ENCODE data around the gene NFATC2. TPM values are rescaled to one million over a fixed set of nuclear protein-coding genes. Genes with fewer than 3 reads are reported as not detected.

Gene NFATC2
- total RNA-seq, 1 experiment from 2014 or later: 5.0 TPM

- no peak overlapping the region for H3K9ac ChIP-seq (ENCODE audit: low read length)
- intact Hi-C loops (cut with micrococcal nuclease): no loop called here
- ChIA-PET POLR2A (no interaction called here), CTCF (no interaction called here), RAD21 (ENCODE audit: low non-redundant PET in 1 of 2, low total read pairs in 2 of 2, uncharacterized antibody in 2 of 2, unreplicated experiment in 2 of 2) (no interaction called here)
- H3K9me3 ChIP-seq (ENCODE audit: control insufficient read depth in 1 of 2, insufficient read depth in 1 of 2, low read depth in 1 of 2, low read length in 2 of 2): no peaks in the 10 kb centered on the region
- H4K20me1 ChIP-seq (ENCODE audit: insufficient read depth): no peaks in the 10 kb centered on the region
- no peak overlapping the region for H2AFZ ChIP-seq (ENCODE audit: low read depth, low read length, poor library complexity, severe bottlenecking)
- TF ChIP-seq EGR1 (IDR thresholded peaks at IDR 0.05; ENCODE audit: low read depth) (no peak), ELF1 (IDR thresholded peaks at IDR 0.05; ENCODE audit: borderline replicate concordance, low read depth) (no peak), EZH2 (IDR thresholded peaks at IDR 0.05) (no peak), TCF7L2 (IDR thresholded peaks at IDR 0.05; ENCODE audit: borderline replicate concordance, extremely low read depth, insufficient read depth, insufficient read length) (no peak), EZH2phosphoT487 (IDR thresholded peaks at IDR 0.05; ENCODE audit: borderline replicate concordance) (no peak), ZFX (IDR thresholded peaks at IDR 0.05) (no peak), SP1 (IDR thresholded peaks at IDR 0.05; ENCODE audit: low read depth) (no peak), CEBPB (IDR thresholded peaks at IDR 0.05; ENCODE audit: low read depth) (no peak), SRF (IDR thresholded peaks at IDR 0.05; ENCODE audit: low read depth) (no peak), CTCF (IDR thresholded peaks at IDR 0.05 in 2 of 3, conservative IDR thresholded peaks at IDR 0.05 in 1 of 3; ENCODE audit: borderline replicate concordance in 1 of 3, insufficient read depth in 1 of 3, low read depth in 2 of 3, low read length in 2 of 3) (no peak), RAD21 (IDR thresholded peaks at IDR 0.05; ENCODE audit: low read depth) (no peak)
- TF ChIP-seq, protein P1, sequence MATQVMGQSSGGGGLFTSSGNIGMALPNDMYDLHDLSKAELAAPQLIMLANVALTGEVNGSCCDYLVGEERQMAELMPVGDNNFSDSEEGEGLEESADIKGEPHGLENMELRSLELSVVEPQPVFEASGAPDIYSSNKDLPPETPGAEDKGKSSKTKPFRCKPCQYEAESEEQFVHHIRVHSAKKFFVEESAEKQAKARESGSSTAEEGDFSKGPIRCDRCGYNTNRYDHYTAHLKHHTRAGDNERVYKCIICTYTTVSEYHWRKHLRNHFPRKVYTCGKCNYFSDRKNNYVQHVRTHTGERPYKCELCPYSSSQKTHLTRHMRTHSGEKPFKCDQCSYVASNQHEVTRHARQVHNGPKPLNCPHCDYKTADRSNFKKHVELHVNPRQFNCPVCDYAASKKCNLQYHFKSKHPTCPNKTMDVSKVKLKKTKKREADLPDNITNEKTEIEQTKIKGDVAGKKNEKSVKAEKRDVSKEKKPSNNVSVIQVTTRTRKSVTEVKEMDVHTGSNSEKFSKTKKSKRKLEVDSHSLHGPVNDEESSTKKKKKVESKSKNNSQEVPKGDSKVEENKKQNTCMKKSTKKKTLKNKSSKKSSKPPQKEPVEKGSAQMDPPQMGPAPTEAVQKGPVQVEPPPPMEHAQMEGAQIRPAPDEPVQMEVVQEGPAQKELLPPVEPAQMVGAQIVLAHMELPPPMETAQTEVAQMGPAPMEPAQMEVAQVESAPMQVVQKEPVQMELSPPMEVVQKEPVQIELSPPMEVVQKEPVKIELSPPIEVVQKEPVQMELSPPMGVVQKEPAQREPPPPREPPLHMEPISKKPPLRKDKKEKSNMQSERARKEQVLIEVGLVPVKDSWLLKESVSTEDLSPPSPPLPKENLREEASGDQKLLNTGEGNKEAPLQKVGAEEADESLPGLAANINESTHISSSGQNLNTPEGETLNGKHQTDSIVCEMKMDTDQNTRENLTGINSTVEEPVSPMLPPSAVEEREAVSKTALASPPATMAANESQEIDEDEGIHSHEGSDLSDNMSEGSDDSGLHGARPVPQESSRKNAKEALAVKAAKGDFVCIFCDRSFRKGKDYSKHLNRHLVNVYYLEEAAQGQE (IDR thresholded peaks at IDR 0.05; ENCODE audit: low read depth): no peak
- no peaks in the 10 kb centered on the region for H3K79me2 ChIP-seq (ENCODE audit: insufficient read depth, low read length)
- no peaks in the 10 kb centered on the region for H3K27me3 ChIP-seq (ENCODE audit: insufficient read depth, low read length)
- H3K4me2 ChIP-seq (ENCODE audit: low read length): no peak overlapping the region
- H3K4me3 ChIP-seq (replicated peaks in 1 of 2; ENCODE audit: low read depth in 1 of 2, low read length in 2 of 2): no peak overlapping the region
- H3K27ac ChIP-seq (ENCODE audit: low read depth, low read length): no peak overlapping the region
- peaks cover 16 to 36% of the 10 kb centered on the region in 2 experiments for H3K4me1 ChIP-seq (ENCODE audit: control insufficient read depth in 1 of 2, insufficient read depth in 2 of 2, low read length in 2 of 2)
- DNase-seq (ENCODE audit: low read depth, low spot score): no peak
- H3K36me3 ChIP-seq (ENCODE audit: control insufficient read depth in 1 of 2, insufficient read depth in 2 of 2, low read length in 2 of 2): no peaks in the 10 kb centered on the region
- no peak for ATAC-seq
- H3K9me2 ChIP-seq (ENCODE audit: insufficient read depth): no peaks in the 10 kb centered on the region
- BruUV-seq (replicated peaks): no TSS peak
Observed at GRCh38 chr20:51484141-51484815, 58.2 kb downstream of the NFATC2 start.

All from HCT116 (cell line).